Prostate gland (tissue), 2 donors: ENCODE results near the gene ATP13A1.

Experiments used
- POLR2A ChIP-seq: fragments of 450-650 bp; IDR thresholded peaks from one replicate; pipeline ENCODE4 v1.6.1; 2016; ENCODE audit warnings: antibody characterized with exemption, mild to moderate bottlenecking
- POLR2AphosphoS5 ChIP-seq: sonication (generic); formaldehyde crosslinking; IDR thresholded peaks from one replicate; pipeline ENCODE4 v1.6.1; 2017; ENCODE audit warnings: antibody characterized with exemption
- TF ChIP-seq, protein P1 (sequence below), 4 experiments: fragments of 200-600 bp in 2 of 4; fragments of 450-650 bp in 2 of 4; sonication (generic) in 2 of 4; IDR thresholded peaks; 1 replicate in 3 of 4; 2 replicates in 1 of 4; pipeline ENCODE4 v1.5.1; 2016 to 2019; ENCODE audit warnings: antibody characterized with exemption in 4 of 4, mild to moderate bottlenecking in 2 of 4, moderate library complexity in 2 of 4

DNA sequence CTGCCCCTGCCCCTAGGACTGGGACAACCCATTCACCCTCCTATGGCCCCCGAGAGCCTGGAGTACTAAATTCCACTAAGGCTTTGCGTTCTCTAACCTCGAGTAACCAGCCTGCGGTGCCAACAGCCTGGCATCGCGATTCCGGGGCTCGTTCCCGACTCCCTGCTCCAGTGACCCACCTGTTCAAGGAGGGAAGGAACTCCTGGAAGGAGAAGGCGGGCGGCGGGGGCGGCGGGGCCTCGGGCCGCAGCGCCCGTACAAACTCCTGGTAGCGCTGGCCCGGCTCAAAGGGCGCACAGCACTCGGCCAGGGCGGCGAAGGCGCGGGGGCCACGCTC, 26.3 kb downstream of the ATP13A1 start:
- TF ChIP-seq, protein P1, sequence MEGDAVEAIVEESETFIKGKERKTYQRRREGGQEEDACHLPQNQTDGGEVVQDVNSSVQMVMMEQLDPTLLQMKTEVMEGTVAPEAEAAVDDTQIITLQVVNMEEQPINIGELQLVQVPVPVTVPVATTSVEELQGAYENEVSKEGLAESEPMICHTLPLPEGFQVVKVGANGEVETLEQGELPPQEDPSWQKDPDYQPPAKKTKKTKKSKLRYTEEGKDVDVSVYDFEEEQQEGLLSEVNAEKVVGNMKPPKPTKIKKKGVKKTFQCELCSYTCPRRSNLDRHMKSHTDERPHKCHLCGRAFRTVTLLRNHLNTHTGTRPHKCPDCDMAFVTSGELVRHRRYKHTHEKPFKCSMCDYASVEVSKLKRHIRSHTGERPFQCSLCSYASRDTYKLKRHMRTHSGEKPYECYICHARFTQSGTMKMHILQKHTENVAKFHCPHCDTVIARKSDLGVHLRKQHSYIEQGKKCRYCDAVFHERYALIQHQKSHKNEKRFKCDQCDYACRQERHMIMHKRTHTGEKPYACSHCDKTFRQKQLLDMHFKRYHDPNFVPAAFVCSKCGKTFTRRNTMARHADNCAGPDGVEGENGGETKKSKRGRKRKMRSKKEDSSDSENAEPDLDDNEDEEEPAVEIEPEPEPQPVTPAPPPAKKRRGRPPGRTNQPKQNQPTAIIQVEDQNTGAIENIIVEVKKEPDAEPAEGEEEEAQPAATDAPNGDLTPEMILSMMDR (IDR thresholded peaks at IDR 0.05): no peak
- TF ChIP-seq POLR2A (no peak), POLR2AphosphoS5 (no peak)
